SK-N-SH treated with all-trans-retinoic acid at 6 μM for 48 hours (cell line): ENCODE measurements around the gene MEI1.

Source experiments
- ATAC-seq: fragments of 200-7000 bp; cut with Tn5 transposase; 3 replicates; pipeline ENCODE4 v1.9.1; 2020; ENCODE audit warnings: mild to moderate bottlenecking, moderate library complexity
- ARNTL ChIP-seq: fragments of 450-650 bp; formaldehyde crosslinking; IDR thresholded peaks from 2 replicates; pipeline ENCODE4 v1.5.0; 2020; ENCODE audit warnings: low read depth, mild to moderate bottlenecking, moderate library complexity, borderline replicate concordance
- CSRNP3 ChIP-seq: fragments of 250-450 bp; sonication (Bioruptor Pico); IDR thresholded peaks from 2 replicates; pipeline ENCODE4 v1.5.1; 2021; ENCODE audit warnings: mild to moderate bottlenecking, moderate library complexity
- ESRRG ChIP-seq: fragments of 250-450 bp; sonication (Bioruptor Pico); IDR thresholded peaks from 2 replicates; pipeline ENCODE4 v1.6.1; 2021; ENCODE audit warnings: mild to moderate bottlenecking
- GLIS3 ChIP-seq: fragments of 250-450 bp; sonication (Bioruptor Pico); IDR thresholded peaks from 2 replicates; pipeline ENCODE4 v1.5.0; 2020; ENCODE audit warnings: mild to moderate bottlenecking, moderate library complexity
- OSR1 ChIP-seq: fragments of 250-450 bp; sonication (Bioruptor Pico); IDR thresholded peaks from 2 replicates; pipeline ENCODE4 v1.8.0; 2022; ENCODE audit warnings: moderate library complexity, mild to moderate bottlenecking, inconsistent platforms
- PATZ1 ChIP-seq: fragments of 250-450 bp; sonication (Bioruptor Pico); IDR thresholded peaks from 2 replicates; pipeline ENCODE4 v1.8.0; 2020; ENCODE audit warnings: mild to moderate bottlenecking, moderate library complexity, borderline replicate concordance
- PPARA ChIP-seq: fragments of 250-450 bp; sonication (Bioruptor Pico); IDR thresholded peaks from 2 replicates; pipeline ENCODE4 v1.5.0; 2020; ENCODE audit warnings: mild to moderate bottlenecking, borderline replicate concordance
- RARB ChIP-seq: fragments of 250-450 bp; sonication (Bioruptor Pico); IDR thresholded peaks from 2 replicates; pipeline ENCODE4 v1.8.0; 2021; ENCODE audit warnings: mild to moderate bottlenecking, moderate library complexity
- SNAI2 ChIP-seq: fragments of 250-450 bp; sonication (Bioruptor Pico); IDR thresholded peaks from 2 replicates; pipeline ENCODE4 v1.5.0; 2020; ENCODE audit warnings: mild to moderate bottlenecking, moderate library complexity
- TCF4 ChIP-seq: fragments of 250-450 bp; sonication (Bioruptor Pico); IDR thresholded peaks from 2 replicates; pipeline ENCODE4 v1.8.0; 2021; ENCODE audit warnings: mild to moderate bottlenecking, moderate library complexity, borderline replicate concordance
- TOX ChIP-seq: fragments of 250-450 bp; sonication (Bioruptor Pico); IDR thresholded peaks from 2 replicates; pipeline ENCODE4 v1.8.0; 2021; ENCODE audit warnings: mild to moderate bottlenecking, moderate library complexity, borderline replicate concordance
- TSHZ2 ChIP-seq: fragments of 250-450 bp; sonication (Bioruptor Pico); IDR thresholded peaks from 2 replicates; pipeline ENCODE4 v1.5.0; 2020; ENCODE audit warnings: mild to moderate bottlenecking, moderate library complexity
- ZC3H10 ChIP-seq: fragments of 250-450 bp; sonication (Bioruptor Pico); IDR thresholded peaks from 2 replicates; pipeline ENCODE4 v1.5.1; 2021; ENCODE audit warnings: mild to moderate bottlenecking, moderate library complexity
- ZFP3 ChIP-seq: fragments of 250-450 bp; sonication (Bioruptor Pico); IDR thresholded peaks from 2 replicates; pipeline ENCODE4 v1.5.0; 2020; ENCODE audit warnings: mild to moderate bottlenecking, moderate library complexity
- ZFP30 ChIP-seq: fragments of 450-650 bp; formaldehyde crosslinking; IDR thresholded peaks from 2 replicates; pipeline ENCODE4 v1.5.0; 2022; ENCODE audit warnings: mild to moderate bottlenecking, moderate library complexity
- ZNF565 ChIP-seq: fragments of 450-650 bp; formaldehyde crosslinking; conservative IDR thresholded peaks from 2 replicates; pipeline ENCODE4 v1.5.0; 2020; ENCODE audit warnings: low read depth, mild to moderate bottlenecking, moderate library complexity
- ZNF70 ChIP-seq: fragments of 450-650 bp; formaldehyde crosslinking; IDR thresholded peaks from 2 replicates; pipeline ENCODE4 v1.5.0; 2020; ENCODE audit warnings: mild to moderate bottlenecking, moderate library complexity
- ZNF8 ChIP-seq: fragments of 450-650 bp; formaldehyde crosslinking; IDR thresholded peaks from 2 replicates; pipeline ENCODE4 v1.5.0; 2020; ENCODE audit warnings: mild to moderate bottlenecking, moderate library complexity
- TF ChIP-seq, protein P1 (sequence below): fragments of 250-450 bp; sonication (Bioruptor Pico); IDR thresholded peaks from 2 replicates; pipeline ENCODE4 v1.8.0; 2021; ENCODE audit warnings: low read depth, mild to moderate bottlenecking, moderate library complexity, borderline replicate concordance
- TF ChIP-seq, protein P2 (sequence below): fragments of 250-450 bp; sonication (Bioruptor Pico); IDR thresholded peaks from 2 replicates; pipeline ENCODE4 v1.5.1; 2020; ENCODE audit warnings: low read depth, mild to moderate bottlenecking, moderate library complexity

MEI1 gene

DNA sequence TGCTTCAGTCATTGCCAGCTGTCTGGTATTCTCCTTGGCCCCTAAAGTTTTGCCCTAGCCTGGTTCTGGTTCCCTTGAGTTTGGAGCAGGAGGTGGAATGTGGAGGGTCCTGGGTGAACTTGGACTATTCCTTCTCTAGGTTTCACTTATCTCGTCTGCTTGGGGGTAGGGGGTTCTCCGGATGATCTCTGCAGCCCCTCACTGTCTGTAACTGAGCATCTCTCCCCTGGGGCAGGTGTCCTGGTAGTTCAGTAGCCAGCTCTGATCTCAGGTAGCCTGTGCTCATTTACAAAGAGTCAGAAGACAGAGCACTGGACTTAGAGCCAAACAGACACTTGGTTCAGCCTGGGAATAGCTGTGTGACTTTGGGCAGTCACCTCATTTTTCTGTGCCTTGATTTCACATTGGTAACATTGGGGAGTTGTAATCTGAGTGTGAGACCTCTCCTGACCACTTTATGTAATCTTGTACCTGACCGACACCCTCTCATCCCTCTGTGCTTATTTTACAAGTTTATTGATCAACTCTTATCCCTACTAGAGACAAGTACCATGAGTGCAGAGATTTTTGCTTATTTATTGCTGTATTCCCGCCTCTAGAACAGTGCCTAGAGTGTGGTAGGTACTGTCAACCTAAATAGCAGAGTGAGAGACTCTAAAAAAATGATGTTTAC, 102.0 kb downstream of the MEI1 start:
- TF ChIP-seq PPARA (CRISPR knock-in tag) (no peak), ZNF70 (CRISPR knock-in tag) (no peak)
- TF ChIP-seq, protein P1, sequence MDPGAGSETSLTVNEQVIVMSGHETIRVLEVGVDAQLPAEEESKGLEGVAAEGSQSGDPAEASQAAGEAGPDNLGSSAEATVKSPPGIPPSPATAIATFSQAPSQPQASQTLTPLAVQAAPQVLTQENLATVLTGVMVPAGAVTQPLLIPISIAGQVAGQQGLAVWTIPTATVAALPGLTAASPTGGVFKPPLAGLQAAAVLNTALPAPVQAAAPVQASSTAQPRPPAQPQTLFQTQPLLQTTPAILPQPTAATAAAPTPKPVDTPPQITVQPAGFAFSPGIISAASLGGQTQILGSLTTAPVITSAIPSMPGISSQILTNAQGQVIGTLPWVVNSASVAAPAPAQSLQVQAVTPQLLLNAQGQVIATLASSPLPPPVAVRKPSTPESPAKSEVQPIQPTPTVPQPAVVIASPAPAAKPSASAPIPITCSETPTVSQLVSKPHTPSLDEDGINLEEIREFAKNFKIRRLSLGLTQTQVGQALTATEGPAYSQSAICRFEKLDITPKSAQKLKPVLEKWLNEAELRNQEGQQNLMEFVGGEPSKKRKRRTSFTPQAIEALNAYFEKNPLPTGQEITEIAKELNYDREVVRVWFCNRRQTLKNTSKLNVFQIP (CRISPR knock-in tag), result no peak
- no peak; the same call in 1 of the 3 replicates for ATAC-seq

GRCh38 chr22:41801886-41802285, 102.6 kb downstream of the MEI1 start:
- no peak for ATAC-seq
- TF ChIP-seq ZNF70 (CRISPR knock-in tag), result no peak
- no peak for TF ChIP-seq ZC3H10 (CRISPR knock-in tag)
- no peak for TF ChIP-seq GLIS3 (CRISPR knock-in tag)
- no peak for TF ChIP-seq RARB
- no peak for TF ChIP-seq SNAI2 (CRISPR knock-in tag)
- no peak for TF ChIP-seq CSRNP3 (CRISPR knock-in tag)

- TF ChIP-seq ZC3H10 (CRISPR knock-in tag) (no peak), ZFP30 (no peak), PPARA (CRISPR knock-in tag) (no peak), ZFP3 (CRISPR knock-in tag) (no peak), TCF4 (no peak), ESRRG (CRISPR knock-in tag) (no peak), CSRNP3 (CRISPR knock-in tag) (no peak), TSHZ2 (CRISPR knock-in tag) (no peak), ZNF8 (CRISPR knock-in tag) (no peak), ARNTL (CRISPR knock-in tag) (no peak), OSR1 (CRISPR knock-in tag) (no peak), ZNF565 (no peak), PATZ1 (no peak), ZNF70 (CRISPR knock-in tag) (no peak), TOX (CRISPR knock-in tag) (no peak), GLIS3 (CRISPR knock-in tag) (no peak), RARB (no peak)
- TF ChIP-seq, protein P1 (CRISPR knock-in tag), result no peak
- TF ChIP-seq, protein P2, sequence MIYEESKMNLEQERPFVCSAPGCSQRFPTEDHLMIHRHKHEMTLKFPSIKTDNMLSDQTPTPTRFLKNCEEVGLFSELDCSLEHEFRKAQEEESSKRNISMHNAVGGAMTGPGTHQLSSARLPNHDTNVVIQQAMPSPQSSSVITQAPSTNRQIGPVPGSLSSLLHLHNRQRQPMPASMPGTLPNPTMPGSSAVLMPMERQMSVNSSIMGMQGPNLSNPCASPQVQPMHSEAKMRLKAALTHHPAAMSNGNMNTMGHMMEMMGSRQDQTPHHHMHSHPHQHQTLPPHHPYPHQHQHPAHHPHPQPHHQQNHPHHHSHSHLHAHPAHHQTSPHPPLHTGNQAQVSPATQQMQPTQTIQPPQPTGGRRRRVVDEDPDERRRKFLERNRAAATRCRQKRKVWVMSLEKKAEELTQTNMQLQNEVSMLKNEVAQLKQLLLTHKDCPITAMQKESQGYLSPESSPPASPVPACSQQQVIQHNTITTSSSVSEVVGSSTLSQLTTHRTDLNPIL (CRISPR knock-in tag), result no peak
- ATAC-seq, result no peak
These were observed 106.3 kb downstream of the MEI1 start for GRCh38 chr22:41805639-41806038.
